ENCODE data around the gene UBE4B. TPM values are rescaled to one million over a fixed set of nuclear protein-coding genes. Genes with fewer than 3 reads are reported as not detected.

Gene UBE4B
- total RNA-seq, 1 donor from 2014 or later = 14.7 TPM

- no peak for TF ChIP-seq CTCF (IDR thresholded peaks at IDR 0.05; ENCODE audit: insufficient read depth, low read length, severe bottlenecking)
- FAIRE-seq (no peak), DNase-seq (ENCODE audit: low read depth) (no peak)
- H3K36me3 ChIP-seq (ENCODE audit: control insufficient read depth, insufficient read depth, low read length) = peaks cover 9% of the 10 kb centered on the region
- H3K27me3 ChIP-seq (ENCODE audit: control insufficient read depth, insufficient read depth, low read length) = no peaks in the 10 kb centered on the region
- no peak overlapping the region for H3K4me3 ChIP-seq (ENCODE audit: low read depth, low read length)
Observed at GRCh38 chr1:10178597-10179405, 146.0 kb downstream of the UBE4B start.

- no peak for TF ChIP-seq CTCF (IDR thresholded peaks at IDR 0.05; ENCODE audit: insufficient read depth, low read length, severe bottlenecking)
- Histone ChIP-seq H3K4me3 (ENCODE audit: low read depth, low read length) (no peak overlapping the region), H3K36me3 (ENCODE audit: control insufficient read depth, insufficient read depth, low read length) (peaks cover 8% of the 10 kb centered on the region), H3K27me3 (ENCODE audit: control insufficient read depth, insufficient read depth, low read length) (no peaks in the 10 kb centered on the region)
- DNase-seq (ENCODE audit: low read depth) = no peak
- no peak for FAIRE-seq
Observed at GRCh38 chr1:10179406-10180091, 146.8 kb downstream of the UBE4B start.

- no peak for TF ChIP-seq CTCF (IDR thresholded peaks at IDR 0.05; ENCODE audit: insufficient read depth, low read length, severe bottlenecking)
- FAIRE-seq (no peak), DNase-seq (ENCODE audit: low read depth) (no peak)
- peaks cover 8% of the 10 kb centered on the region for H3K36me3 ChIP-seq (ENCODE audit: control insufficient read depth, insufficient read depth, low read length)
- H3K4me3 ChIP-seq (ENCODE audit: low read depth, low read length) = no peak overlapping the region
- H3K27me3 ChIP-seq (ENCODE audit: control insufficient read depth, insufficient read depth, low read length) = no peaks in the 10 kb centered on the region
Observed at GRCh38 chr1:10181154-10181553, 148.4 kb downstream of the UBE4B start.

GRCh38 chr1:10185759-10186158 is 153.0 kb downstream of the UBE4B start:
- Histone ChIP-seq H3K4me3 (ENCODE audit: low read depth, low read length) (no peak overlapping the region), H3K27me3 (ENCODE audit: control insufficient read depth, insufficient read depth, low read length) (no peaks in the 10 kb centered on the region), H3K36me3 (ENCODE audit: control insufficient read depth, insufficient read depth, low read length) (peaks cover under 1% of the 10 kb centered on the region)
- DNase-seq (ENCODE audit: low read depth) (no peak), FAIRE-seq (no peak)
- TF ChIP-seq CTCF (IDR thresholded peaks at IDR 0.05; ENCODE audit: insufficient read depth, low read length, severe bottlenecking) = no peak

- H3K36me3 ChIP-seq (ENCODE audit: control insufficient read depth, insufficient read depth, low read length) = no peaks in the 10 kb centered on the region
- TF ChIP-seq CTCF (IDR thresholded peaks at IDR 0.05; ENCODE audit: insufficient read depth, low read length, severe bottlenecking) = no peak
- DNase-seq (ENCODE audit: low read depth) (no peak), FAIRE-seq (peak; percentile 32)
- H3K27me3 ChIP-seq (ENCODE audit: control insufficient read depth, insufficient read depth, low read length) = no peaks in the 10 kb centered on the region
- H3K4me3 ChIP-seq (ENCODE audit: low read depth, low read length) = no peak overlapping the region
Observed at GRCh38 chr1:10186331-10187025, 153.7 kb downstream of the UBE4B start.

Measured in bronchial epithelial cell (primary cell).